Endothelial cell of umbilical vein (primary cell): ENCODE results near the gene HOXA2. TPM values are rescaled to one million over a fixed set of nuclear protein-coding genes. Genes with fewer than 3 reads are reported as not detected.

Source experiments
- BruUV-seq: library from RNA; stranded (reverse); fragments of 400-500 nt; replicated peaks from 2 replicates; lab custom pipeline; 2021; lab: Mats Ljungman, UMichigan
- CTCF ChIA-PET: fragments of 300-600, 350-600 bp; sonication (Branson Sonifier 250); formaldehyde crosslinking; loops from one replicate; lab custom pipeline; 2021; ENCODE audit warnings: antibody characterized with exemption, inconsistent platforms; lab: Charles Lee
- POLR2A ChIA-PET: fragments of 300-600, 350-600 bp; sonication (Branson Sonifier 250); formaldehyde crosslinking; loops from one replicate; lab custom pipeline; 2021; ENCODE audit warnings: antibody characterized with exemption, inconsistent platforms; lab: Charles Lee
- DNase-seq: peaks from one replicate; pipeline ENCODE4 v3.0.0-alpha.2; 2011; ENCODE audit warnings: low read depth, low spot score
- FAIRE-seq: peaks from 2 replicates; lab custom pipeline; 2011; peaks lifted over from hg19 to GRCh38; lab: Jason Lieb, UNC
- H2AFZ ChIP-seq: 2 replicates; pipeline ENCODE4 v1.6.0; 2012; ENCODE audit warnings: low read depth, low read length, control low read depth, inconsistent platforms
- H3K27ac ChIP-seq: 2 replicates; pipeline ENCODE4 v1.5.1; 2011; ENCODE audit warnings: low read depth, mild to moderate bottlenecking, control low read depth, low read length, moderate library complexity; ENCODE audit not compliant: insufficient read depth
- H3K27me3 ChIP-seq, 2 experiments: 2 replicates each; pipeline versions ENCODE4 v1.6.0 to v1.6.1; 2011; ENCODE audit warnings: low read length in 2 of 2, mixed read lengths in 1 of 2; ENCODE audit not compliant: control insufficient read depth in 2 of 2, insufficient read depth in 2 of 2
- H3K36me3 ChIP-seq, 2 experiments: 2 replicates in 1 of 2; 3 replicates in 1 of 2; pipeline ENCODE4 v1.5.1; 2011; ENCODE audit warnings: low read length in 2 of 2, mild to moderate bottlenecking in 1 of 2, moderate library complexity in 1 of 2; ENCODE audit not compliant: control insufficient read depth in 2 of 2, insufficient read depth in 2 of 2; ENCODE audit errors: extremely low read depth in 1 of 2
- H3K4me1 ChIP-seq: 3 replicates; pipeline ENCODE4 v1.5.1; 2011; ENCODE audit warnings: mild to moderate bottlenecking, low read length; ENCODE audit not compliant: control insufficient read depth, insufficient read depth; ENCODE audit errors: extremely low read depth
- H3K4me2 ChIP-seq: 2 replicates; pipeline ENCODE4 v1.6.1; 2011; ENCODE audit warnings: low read length, control low read depth, mixed read lengths; ENCODE audit not compliant: insufficient read depth
- H3K4me3 ChIP-seq, 3 experiments: fragments of 200-600 bp in 1 of 3; sonication (generic), shearing (Covaris generic) in 1 of 3; replicated peaks in 1 of 3; 2 replicates each; pipeline ENCODE4 v1.5.1; 2011 to 2016; ENCODE audit warnings: control low read depth in 3 of 3, low read length in 3 of 3, mild to moderate bottlenecking in 2 of 3, inconsistent platforms in 1 of 3, low read depth in 1 of 3, moderate library complexity in 1 of 3; ENCODE audit not compliant: insufficient read depth in 1 of 3
- H3K79me2 ChIP-seq: 2 replicates; pipeline ENCODE4 v1.6.0; 2012; ENCODE audit warnings: low read length, inconsistent platforms; ENCODE audit not compliant: control insufficient read depth, insufficient read depth
- H3K9ac ChIP-seq: replicated peaks from 2 replicates; pipeline ENCODE3; 2011; ENCODE audit warnings: low read length, control low read depth; ENCODE audit not compliant: insufficient read depth; ENCODE audit errors: extremely low read depth
- H3K9me1 ChIP-seq: replicated peaks from 3 replicates; pipeline ENCODE4 v1.6.0; 2011; ENCODE audit warnings: mild to moderate bottlenecking, low read length; ENCODE audit not compliant: control insufficient read depth, insufficient read depth; ENCODE audit errors: extremely low read depth
- H3K9me3 ChIP-seq: replicated peaks from 2 replicates; pipeline ENCODE4 v1.5.1; 2012; ENCODE audit warnings: low read length, inconsistent platforms; ENCODE audit not compliant: control insufficient read depth, insufficient read depth
- H4K20me1 ChIP-seq: replicated peaks from 2 replicates; pipeline ENCODE3; 2011; ENCODE audit warnings: mild to moderate bottlenecking, low read length; ENCODE audit not compliant: control insufficient read depth, insufficient read depth; ENCODE audit errors: extremely low read depth
- EZH2 ChIP-seq: IDR thresholded peaks from 2 replicates; pipeline ENCODE4 v1.6.1; 2012; ENCODE audit warnings: borderline replicate concordance, low read depth, mild to moderate bottlenecking, moderate library complexity, low read length, inconsistent platforms; ENCODE audit not compliant: severe bottlenecking
- FOS ChIP-seq: IDR thresholded peaks from 2 replicates; pipeline ENCODE4 v1.6.1; 2011; ENCODE audit warnings: mild to moderate bottlenecking, low read length, moderate library complexity, borderline replicate concordance; ENCODE audit not compliant: insufficient read depth
- GATA2 ChIP-seq: IDR thresholded peaks from 2 replicates; pipeline ENCODE4 v1.7.0; 2011; ENCODE audit warnings: low read depth, mild to moderate bottlenecking, moderate library complexity, mixed read lengths, low read length; ENCODE audit not compliant: insufficient read length, insufficient read depth
- JUN ChIP-seq: IDR thresholded peaks from 2 replicates; pipeline ENCODE4 v1.6.1; 2011; ENCODE audit warnings: borderline replicate concordance, low read depth; ENCODE audit not compliant: insufficient read length, insufficient read depth
- MAX ChIP-seq: IDR thresholded peaks from 2 replicates; pipeline ENCODE4 v1.6.1; 2011; ENCODE audit not compliant: insufficient read depth, insufficient read length
- MYC ChIP-seq: IDR thresholded peaks from one replicate; pipeline ENCODE4 v1.6.1; 2011; ENCODE audit warnings: mild to moderate bottlenecking, low read depth, low read length
- POLR2A ChIP-seq: IDR thresholded peaks from 2 replicates; pipeline ENCODE4 v1.6.1; 2012; ENCODE audit warnings: low read depth, mild to moderate bottlenecking, control low read depth, low read length
- POLR2AphosphoS5 ChIP-seq: IDR thresholded peaks from 2 replicates; pipeline ENCODE4 v1.6.1; 2012; ENCODE audit warnings: low read depth, mild to moderate bottlenecking, control low read depth, low read length, moderate library complexity; ENCODE audit not compliant: insufficient read depth
- dilution Hi-C: fragments of 300-500 bp; cut with MboI; formaldehyde crosslinking; loops from one replicate; pipeline ENCODE4 v1.15.0; 2019; ENCODE audit warnings: low sequenced_read_pairs; ENCODE audit not compliant: extremely low pct_ligation_motif_present
- intact Hi-C: fragments of 100-400 bp; cut with micrococcal nuclease; formaldehyde crosslinking; loops from one replicate; pipeline ENCODE4 v1.10.0; 2022
- polyA plus RNA-seq, 4 experiments: library from polyadenylated mRNA; depleted of rRNA in 3 of 4; stranded (reverse) in 3 of 4; unstranded in 1 of 4; fragments of >200 nt; gene quantifications; 2 replicates each; pipeline versions ENCODE4 v1.2.1 to v1.2.3, GENCODE V29; 2011 to 2012; ENCODE audit warnings: missing spikeins in 1 of 4
- total RNA-seq: library from RNA; stranded (reverse); gene quantifications from 2 replicates; pipeline ENCODE4 v1.2.3, GENCODE V29; 2021
- TF ChIP-seq, protein P1 (sequence below), 2 donors: IDR thresholded peaks; 1 replicate in 1 of 2; 2 replicates in 1 of 2; pipeline ENCODE4 v1.5.1; 2011; ENCODE audit warnings: low read length in 2 of 2, mild to moderate bottlenecking in 2 of 2, moderate library complexity in 2 of 2, control low read depth in 1 of 2, inconsistent platforms in 1 of 2, low read depth in 1 of 2; ENCODE audit not compliant: insufficient read depth in 1 of 2; ENCODE audit errors: extremely low read depth in 1 of 2

Gene HOXA2
- total and polyA plus RNA-seq, 2 donors (not counting 3 experiments of a cell fraction or from before 2014, with no cell fraction given) = 1.6 to 2.3 TPM

- no peak overlapping the region for H3K4me2 ChIP-seq
- peaks cover 71% of the 10 kb centered on the region for H3K79me2 ChIP-seq
- H3K9me1 ChIP-seq = no peaks in the 10 kb centered on the region
- H4K20me1 ChIP-seq = no peaks in the 10 kb centered on the region
- H3K27ac ChIP-seq = no peak overlapping the region
- BruUV-seq = no TSS peak
- POLR2A ChIA-PET = interaction anchor here (1.0 to 1.4 kb wide), 3 partner anchors 8 to 13 kb away, joined by 3 to 4 read pairs (median 3); no protein-coding TSS in a partner anchor
- no peaks in the 10 kb centered on the region for H3K27me3 ChIP-seq
- H3K4me3 ChIP-seq = no peak overlapping the region
- H3K9me3 ChIP-seq = no peaks in the 10 kb centered on the region
- dilution Hi-C loops (no loop called here), intact Hi-C loops (loop anchor here (5.0 to 10.0 kb wide), 2 partner anchors 907 to 955 kb away; partner anchors contain the start of genes CBX3, HNRNPA2B1 and NFE2L3)
- CTCF ChIA-PET = interaction anchor here (0.9 to 5.4 kb wide), 7 partner anchors 9 to 421 kb away, joined by 3 to 70 read pairs (median 10); partner anchors contain the start of genes HOXA1 and HOXA4
- no peak for DNase-seq
- peaks cover 0 to 5% of the 10 kb centered on the region in 2 experiments for H3K36me3 ChIP-seq
- peaks cover 87% of the 10 kb centered on the region for H3K4me1 ChIP-seq
- FAIRE-seq = no peak
- no peak overlapping the region for H2AFZ ChIP-seq
- no peak for TF ChIP-seq MAX
- TF ChIP-seq MYC = no peak
- no peak for TF ChIP-seq JUN
- TF ChIP-seq POLR2A = no peak
- TF ChIP-seq POLR2AphosphoS5 = no peak
- no peak for TF ChIP-seq EZH2
- TF ChIP-seq, protein P1, sequence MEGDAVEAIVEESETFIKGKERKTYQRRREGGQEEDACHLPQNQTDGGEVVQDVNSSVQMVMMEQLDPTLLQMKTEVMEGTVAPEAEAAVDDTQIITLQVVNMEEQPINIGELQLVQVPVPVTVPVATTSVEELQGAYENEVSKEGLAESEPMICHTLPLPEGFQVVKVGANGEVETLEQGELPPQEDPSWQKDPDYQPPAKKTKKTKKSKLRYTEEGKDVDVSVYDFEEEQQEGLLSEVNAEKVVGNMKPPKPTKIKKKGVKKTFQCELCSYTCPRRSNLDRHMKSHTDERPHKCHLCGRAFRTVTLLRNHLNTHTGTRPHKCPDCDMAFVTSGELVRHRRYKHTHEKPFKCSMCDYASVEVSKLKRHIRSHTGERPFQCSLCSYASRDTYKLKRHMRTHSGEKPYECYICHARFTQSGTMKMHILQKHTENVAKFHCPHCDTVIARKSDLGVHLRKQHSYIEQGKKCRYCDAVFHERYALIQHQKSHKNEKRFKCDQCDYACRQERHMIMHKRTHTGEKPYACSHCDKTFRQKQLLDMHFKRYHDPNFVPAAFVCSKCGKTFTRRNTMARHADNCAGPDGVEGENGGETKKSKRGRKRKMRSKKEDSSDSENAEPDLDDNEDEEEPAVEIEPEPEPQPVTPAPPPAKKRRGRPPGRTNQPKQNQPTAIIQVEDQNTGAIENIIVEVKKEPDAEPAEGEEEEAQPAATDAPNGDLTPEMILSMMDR (IDR thresholded peaks at IDR 0.05; ENCODE audit: extremely low read depth in 1 of 2, insufficient read depth in 1 of 2, low read depth in 1 of 2, low read length in 2 of 2) = no peak
- no peak for TF ChIP-seq GATA2
- no peak for TF ChIP-seq FOS
- H3K9ac ChIP-seq = no peak overlapping the region
Observed at GRCh38 chr7:27109466-27110185, 7.1 kb upstream of the HOXA2 start.
